Neural crest cell (in vitro differentiated cells): ENCODE data around the gene PTPRK. TPM values are rescaled to one million over a fixed set of nuclear protein-coding genes. Genes with fewer than 3 reads are reported as not detected.

Source experiments
- DNase-seq: peaks from one replicate; pipeline ENCODE4 v3.0.0; 2021; ENCODE audit warnings: low read depth, mixed read lengths, low spot score
- H3K27ac Mint-ChIP-seq: one replicate; pipeline ENCODE4 v1.8.0; 2021; ENCODE audit warnings: mild to moderate bottlenecking, mixed read lengths; ENCODE audit not compliant: unreplicated experiment
- H3K27me3 Mint-ChIP-seq: 2 replicates; pipeline ENCODE4 v1.8.0; 2021; ENCODE audit warnings: low read depth, mild to moderate bottlenecking, mixed read lengths
- H3K36me3 Mint-ChIP-seq: 2 replicates; pipeline ENCODE4 v1.8.0; 2021; ENCODE audit warnings: low read depth, mild to moderate bottlenecking, mixed read lengths
- H3K4me1 Mint-ChIP-seq: 2 replicates; pipeline ENCODE4 v1.8.0; 2021; ENCODE audit warnings: mixed read lengths
- H3K4me3 Mint-ChIP-seq: one replicate; pipeline ENCODE4 v1.8.0; 2021; ENCODE audit warnings: mild to moderate bottlenecking, mixed read lengths
- H3K9me3 Mint-ChIP-seq: 2 replicates; pipeline ENCODE4 v1.8.0; 2021; ENCODE audit warnings: mixed read lengths
- total RNA-seq: library from RNA; stranded (reverse); gene quantifications from 2 replicates; pipeline ENCODE4 v1.2.1, GENCODE V29; 2021
- TF ChIP-seq, protein P1 (sequence below): fragments of 200-600 bp; sonication (generic); conservative IDR thresholded peaks from 2 replicates; pipeline ENCODE4 v1.5.0; 2021; ENCODE audit warnings: antibody characterized with exemption, mild to moderate bottlenecking

The PTPRK gene
- total RNA-seq, 1 donor from 2014 or later, result 30.8 TPM

DNA sequence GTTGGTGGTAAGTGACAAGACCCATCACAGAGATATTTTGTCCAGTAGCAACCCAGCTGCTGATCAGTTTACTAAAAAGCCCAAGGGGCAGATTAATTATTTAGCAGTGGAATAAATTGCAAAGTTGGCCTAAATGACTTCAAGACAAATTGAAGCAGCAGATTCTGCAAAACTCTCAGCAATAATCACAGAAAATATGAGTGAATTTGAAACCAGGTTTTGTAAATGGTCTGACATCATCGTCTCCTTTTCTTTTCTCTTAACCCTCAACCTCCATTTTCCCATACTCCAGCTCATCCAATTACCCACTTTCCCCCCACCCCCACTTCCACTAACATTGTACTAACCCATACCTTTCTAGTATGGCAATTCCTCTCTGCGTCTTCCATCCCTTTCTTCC is 11.3 kb upstream of the PTPRK start:
- Mint-ChIP-seq H3K4me3 (no peak overlapping the region), H3K27me3 (no peaks in the 10 kb centered on the region), H3K27ac (no peak overlapping the region), H3K9me3 (no peaks in the 10 kb centered on the region), H3K4me1 (peaks cover 9% of the 10 kb centered on the region), H3K36me3 (no peaks in the 10 kb centered on the region)
- TF ChIP-seq, protein P1, sequence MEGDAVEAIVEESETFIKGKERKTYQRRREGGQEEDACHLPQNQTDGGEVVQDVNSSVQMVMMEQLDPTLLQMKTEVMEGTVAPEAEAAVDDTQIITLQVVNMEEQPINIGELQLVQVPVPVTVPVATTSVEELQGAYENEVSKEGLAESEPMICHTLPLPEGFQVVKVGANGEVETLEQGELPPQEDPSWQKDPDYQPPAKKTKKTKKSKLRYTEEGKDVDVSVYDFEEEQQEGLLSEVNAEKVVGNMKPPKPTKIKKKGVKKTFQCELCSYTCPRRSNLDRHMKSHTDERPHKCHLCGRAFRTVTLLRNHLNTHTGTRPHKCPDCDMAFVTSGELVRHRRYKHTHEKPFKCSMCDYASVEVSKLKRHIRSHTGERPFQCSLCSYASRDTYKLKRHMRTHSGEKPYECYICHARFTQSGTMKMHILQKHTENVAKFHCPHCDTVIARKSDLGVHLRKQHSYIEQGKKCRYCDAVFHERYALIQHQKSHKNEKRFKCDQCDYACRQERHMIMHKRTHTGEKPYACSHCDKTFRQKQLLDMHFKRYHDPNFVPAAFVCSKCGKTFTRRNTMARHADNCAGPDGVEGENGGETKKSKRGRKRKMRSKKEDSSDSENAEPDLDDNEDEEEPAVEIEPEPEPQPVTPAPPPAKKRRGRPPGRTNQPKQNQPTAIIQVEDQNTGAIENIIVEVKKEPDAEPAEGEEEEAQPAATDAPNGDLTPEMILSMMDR, result no peak
- no peak for DNase-seq

DNA sequence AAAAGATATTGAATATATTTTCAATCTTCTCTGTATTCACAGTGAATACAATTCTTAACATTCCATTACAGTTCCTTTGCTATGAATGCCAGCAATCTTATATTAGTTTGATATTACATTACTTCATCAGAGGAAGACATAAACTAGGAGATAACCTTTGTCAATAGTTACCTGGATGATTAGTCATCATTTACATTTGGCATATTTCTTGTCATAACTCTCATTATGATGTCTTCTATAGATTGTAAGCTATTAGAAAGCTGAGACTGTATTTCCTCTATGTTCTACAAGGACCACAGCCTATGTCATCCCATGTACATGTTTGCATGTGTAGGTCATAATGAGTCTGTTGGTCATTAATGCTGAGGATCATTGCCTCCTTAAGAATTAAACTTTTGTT is 7.8 kb upstream of the PTPRK start:
- no peak overlapping the region for H3K27ac Mint-ChIP-seq
- no peaks in the 10 kb centered on the region for H3K36me3 Mint-ChIP-seq
- no peaks in the 10 kb centered on the region for H3K27me3 Mint-ChIP-seq
- H3K4me3 Mint-ChIP-seq, result no peak overlapping the region
- H3K4me1 Mint-ChIP-seq, result peaks cover 35% of the 10 kb centered on the region
- no peak for DNase-seq
- H3K9me3 Mint-ChIP-seq, result no peaks in the 10 kb centered on the region
- TF ChIP-seq, protein P1, result no peak

DNA sequence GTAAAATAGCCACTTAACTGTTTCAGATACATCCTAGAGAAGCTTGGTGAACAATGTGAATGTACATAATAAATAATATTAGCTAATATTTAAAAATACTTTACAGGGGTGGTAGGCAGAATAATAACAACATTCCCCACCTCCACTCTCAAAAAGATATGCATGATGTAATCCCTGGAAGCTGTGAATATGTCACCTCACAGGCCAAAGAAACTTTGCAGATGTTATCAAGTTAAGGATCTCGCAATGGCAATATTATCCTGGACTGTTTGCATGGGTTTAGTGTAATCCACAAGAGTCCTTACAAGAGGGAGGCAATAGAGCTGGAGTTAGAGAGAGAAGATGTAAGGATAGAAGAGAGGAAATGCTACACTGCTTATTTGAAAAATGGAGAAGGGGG is 7.0 kb upstream of the PTPRK start:
- TF ChIP-seq, protein P1, result no peak
- Mint-ChIP-seq H3K9me3 (no peaks in the 10 kb centered on the region), H3K4me1 (peaks cover 35% of the 10 kb centered on the region), H3K36me3 (no peaks in the 10 kb centered on the region), H3K27me3 (no peaks in the 10 kb centered on the region), H3K27ac (peak overlapping the region; percentile 8), H3K4me3 (no peak overlapping the region)
- DNase-seq, result no peak

DNA sequence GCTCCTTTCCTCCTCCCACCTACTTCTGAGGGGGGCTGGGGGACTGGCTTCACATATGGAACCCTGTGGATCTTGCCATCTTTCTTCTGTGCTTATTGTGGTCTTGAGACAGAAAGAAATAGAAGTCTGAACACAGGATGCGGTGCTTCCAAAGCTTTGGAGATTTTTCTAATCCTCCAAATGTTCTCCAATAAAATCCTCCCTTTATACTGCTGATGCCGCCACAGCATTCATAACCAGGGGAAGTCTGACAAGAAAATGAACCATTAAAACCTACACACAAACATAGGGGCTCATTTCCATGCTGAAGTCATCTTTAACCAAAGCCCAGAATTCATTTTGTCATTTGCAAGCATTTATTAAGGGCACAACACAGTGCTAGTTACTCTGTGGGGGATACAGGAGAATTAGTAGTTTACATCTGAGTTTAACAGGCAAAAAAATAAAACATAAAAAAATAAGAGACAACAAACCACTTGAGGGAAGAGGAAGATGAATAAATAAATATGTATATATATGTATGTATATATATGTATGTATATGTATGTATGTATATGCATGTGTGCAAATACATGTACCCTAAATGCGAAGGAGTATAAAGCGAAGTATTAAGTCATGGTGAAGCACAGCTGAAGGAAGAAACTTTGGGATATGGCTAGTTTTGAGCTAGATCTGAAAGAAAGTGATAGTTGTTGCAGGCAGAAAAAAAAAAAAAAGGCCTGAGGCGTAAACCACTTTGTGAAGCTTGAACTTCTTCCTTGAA is 5.9 kb upstream of the PTPRK start:
- no peaks in the 10 kb centered on the region for H3K27me3 Mint-ChIP-seq
- no peak overlapping the region for H3K27ac Mint-ChIP-seq
- no peaks in the 10 kb centered on the region for H3K36me3 Mint-ChIP-seq
- H3K4me3 Mint-ChIP-seq, result no peak overlapping the region
- H3K4me1 Mint-ChIP-seq, result peaks cover 39% of the 10 kb centered on the region
- no peaks in the 10 kb centered on the region for H3K9me3 Mint-ChIP-seq
- TF ChIP-seq, protein P1, result no peak
- no peak for DNase-seq

DNA sequence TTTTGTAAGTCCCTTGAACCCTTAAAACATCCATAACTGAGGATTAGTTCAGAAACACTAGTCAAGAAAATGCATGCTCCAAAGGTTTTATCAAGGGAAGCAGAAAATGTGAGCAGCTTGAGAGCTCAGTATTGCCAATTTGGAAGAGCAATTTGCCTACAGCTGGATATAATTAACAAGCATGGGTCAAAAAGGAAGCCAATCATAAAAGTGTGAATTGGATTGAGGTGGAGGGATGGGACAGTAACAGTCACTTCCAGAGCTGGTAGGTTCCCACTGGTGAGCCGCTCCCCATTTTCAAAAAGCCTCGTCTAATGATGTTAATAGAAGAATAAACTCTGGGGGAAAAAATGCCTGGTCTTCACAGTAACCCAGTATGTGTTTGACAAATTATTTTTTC is 5.0 kb upstream of the PTPRK start:
- TF ChIP-seq, protein P1, result no peak
- peaks cover 43% of the 10 kb centered on the region for H3K4me1 Mint-ChIP-seq

More for the DNA sequence above, 5.0 kb upstream of the PTPRK start:
- Mint-ChIP-seq H3K9me3 (no peaks in the 10 kb centered on the region), H3K27ac (no peak overlapping the region), H3K36me3 (no peaks in the 10 kb centered on the region), H3K4me3 (no peak overlapping the region), H3K27me3 (no peaks in the 10 kb centered on the region)
- no peak for DNase-seq
